WTC11 (cell line): ENCODE data around the gene ENGASE. TPM values are rescaled to one million over a fixed set of nuclear protein-coding genes. Genes with fewer than 3 reads are reported as not detected.

Experiments
- CREM ChIP-seq: sonication (generic); formaldehyde crosslinking; IDR thresholded peaks from 2 replicates; pipeline ENCODE4 v1.8.1; 2022; ENCODE audit warnings: mild to moderate bottlenecking, missing genetic modification reagents, moderate library complexity
- ESRRA ChIP-seq: sonication (generic); formaldehyde crosslinking; IDR thresholded peaks from 2 replicates; pipeline ENCODE4 v1.8.1; 2022; ENCODE audit warnings: mild to moderate bottlenecking, missing genetic modification reagents, borderline replicate concordance
- KAT7 ChIP-seq: sonication (generic); formaldehyde crosslinking; IDR thresholded peaks from 2 replicates; pipeline ENCODE4 v1.8.1; 2023; ENCODE audit warnings: missing genetic modification reagents, mild to moderate bottlenecking, borderline replicate concordance
- PRDM15 ChIP-seq: sonication (generic); formaldehyde crosslinking; IDR thresholded peaks from 2 replicates; pipeline ENCODE4 v1.8.0; 2022; ENCODE audit warnings: missing genetic modification reagents
- TCF7 ChIP-seq: sonication (generic); formaldehyde crosslinking; IDR thresholded peaks from 2 replicates; pipeline ENCODE4 v1.8.0; 2022; ENCODE audit warnings: mild to moderate bottlenecking, low read depth, missing genetic modification reagents, moderate library complexity
- TEAD4 ChIP-seq: sonication (generic); formaldehyde crosslinking; IDR thresholded peaks from 2 replicates; pipeline ENCODE4 v1.8.0; 2022; ENCODE audit warnings: mild to moderate bottlenecking, missing genetic modification reagents
- ZBTB21 ChIP-seq: sonication (generic); formaldehyde crosslinking; IDR thresholded peaks from 2 replicates; pipeline ENCODE4 v1.8.1; 2023; ENCODE audit warnings: mild to moderate bottlenecking, missing genetic modification reagents, borderline replicate concordance
- ZNF121 ChIP-seq: sonication (generic); formaldehyde crosslinking; IDR thresholded peaks from 2 replicates; pipeline ENCODE4 v1.8.0; 2023; ENCODE audit warnings: missing genetic modification reagents
- ZNF232 ChIP-seq: sonication (generic); formaldehyde crosslinking; IDR thresholded peaks from 2 replicates; pipeline ENCODE4 v1.8.0; 2022; ENCODE audit warnings: mild to moderate bottlenecking, missing genetic modification reagents
- ZNF281 ChIP-seq: sonication (generic); formaldehyde crosslinking; IDR thresholded peaks from 2 replicates; pipeline ENCODE4 v1.8.0; 2023; ENCODE audit warnings: mild to moderate bottlenecking, missing genetic modification reagents
- ZNF416 ChIP-seq: fragments of 250-450 bp; sonication (Bioruptor Pico); IDR thresholded peaks from 2 replicates; pipeline ENCODE4 v1.9.0; 2021; ENCODE audit warnings: mild to moderate bottlenecking, inconsistent platforms
- ZNF671 ChIP-seq: fragments of 250-450 bp; sonication (Bioruptor Pico); IDR thresholded peaks from 2 replicates; pipeline ENCODE4 v1.8.0; 2021; ENCODE audit warnings: mild to moderate bottlenecking
- ZSCAN18 ChIP-seq: fragments of 250-450 bp; sonication (Bioruptor Pico); IDR thresholded peaks from 2 replicates; pipeline ENCODE4 v2.1.2; 2022; ENCODE audit warnings: mild to moderate bottlenecking, moderate library complexity
- total RNA-seq: library from RNA; stranded (reverse); gene quantifications from 3 replicates; pipeline ENCODE4 v1.2.3, GENCODE V29; 2021

Gene ENGASE
- total RNA-seq, 1 experiment from 2014 or later: 41.6 TPM

- TF ChIP-seq ZSCAN18 (no peak), ZBTB21 (CRISPR knock-in tag) (no peak), ESRRA (CRISPR knock-in tag) (no peak), ZNF232 (no peak), ZNF671 (no peak), PRDM15 (CRISPR knock-in tag) (no peak), CREM (CRISPR knock-in tag) (no peak), ZNF416 (CRISPR knock-in tag) (no peak), KAT7 (CRISPR knock-in tag) (no peak), TCF7 (CRISPR knock-in tag) (no peak), ZNF121 (CRISPR knock-in tag) (no peak), ZNF281 (CRISPR knock-in tag) (no peak), TEAD4 (no peak)
Measured at GRCh38 chr17:79135628-79136405, 61.2 kb downstream of the ENGASE start (continued).

Other genes starting within 250 kb of the ENGASE start
- gene USP36, start 234.0 kb upstream of the ENGASE start, total RNA-seq: 62.0 to 74.0 TPM (median 65.8 TPM) in 3 replicates
- 0.61 to 0.89 TPM (median 0.89 TPM) in 3 replicates for gene CEP295NL, start 171.6 kb upstream of the ENGASE start, total RNA-seq
- 36.9 to 39.3 TPM (median 37.1 TPM) in 3 replicates for gene TIMP2, start 149.4 kb upstream of the ENGASE start, total RNA-seq
- gene LGALS3BP, start 94.9 kb upstream of the ENGASE start, total RNA-seq: 57.9 to 88.6 TPM (median 86.9 TPM) in 3 replicates
- gene CANT1, start 65.1 kb upstream of the ENGASE start, total RNA-seq: 34.1 to 39.7 TPM (median 35.1 TPM) in 3 replicates
- 1.5 to 2.7 TPM (median 1.7 TPM) in 3 replicates for gene C1QTNF1, start 50.7 kb upstream of the ENGASE start, total RNA-seq